K562 (cell line): ENCODE measurements around the gene MFSD12. TPM values are rescaled to one million over a fixed set of nuclear protein-coding genes. Genes with fewer than 3 reads are reported as not detected.

Experiments
- BHLHE40 ChIP-seq: IDR thresholded peaks from 2 replicates; pipeline ENCODE4 v1.6.1; 2011; ENCODE audit warnings: low read length, improper control_type of control experiment
- BRD4 ChIP-seq: fragments of 200-600 bp; sonication (generic); IDR thresholded peaks from 2 replicates; pipeline ENCODE4 v1.6.1; 2017; ENCODE audit warnings: inconsistent platforms
- BRF1 ChIP-seq: IDR thresholded peaks from 3 replicates; pipeline ENCODE4 v1.6.1; 2011; ENCODE audit warnings: borderline replicate concordance, mild to moderate bottlenecking; ENCODE audit not compliant: insufficient read length; ENCODE audit errors: extremely low read depth
- DPF2 ChIP-seq: fragments of 450-650 bp; IDR thresholded peaks from 2 replicates; pipeline ENCODE4 v1.6.1; 2016
- ETS2 ChIP-seq: IDR thresholded peaks from 2 replicates; pipeline ENCODE4 v1.6.1; 2016; ENCODE audit warnings: borderline replicate concordance, missing genetic modification characterization, mild to moderate bottlenecking, moderate library complexity, missing compliant biosample characterization; ENCODE audit not compliant: poor library complexity, severe bottlenecking
- FOXJ2 ChIP-seq: fragments of 200-800 bp; sonication (Bioruptor generic); IDR thresholded peaks from 2 replicates; pipeline ENCODE4 v1.6.1; 2016; ENCODE audit warnings: missing genetic modification characterization, missing compliant biosample characterization
- FOXK1 ChIP-seq: sonication (generic); formaldehyde crosslinking; IDR thresholded peaks from 2 replicates; pipeline ENCODE4 v1.8.0; 2022; ENCODE audit warnings: missing genetic modification reagents, mild to moderate bottlenecking, borderline replicate concordance
- FOXK2 ChIP-seq, 2 experiments: fragments of 450-650 bp; IDR thresholded peaks in 1 of 2; conservative IDR thresholded peaks in 1 of 2; 2 replicates each; pipeline ENCODE4 v1.6.1; 2016; ENCODE audit warnings: low read depth in 2 of 2, mild to moderate bottlenecking in 1 of 2
- FOXP1 ChIP-seq: sonication (generic); formaldehyde crosslinking; IDR thresholded peaks from 2 replicates; pipeline ENCODE4 v1.8.0; 2022; ENCODE audit warnings: mild to moderate bottlenecking, missing genetic modification reagents
- HMGN3 ChIP-seq: IDR thresholded peaks from 2 replicates; pipeline ENCODE4 v1.6.1; 2011; ENCODE audit warnings: borderline replicate concordance, low read depth, mild to moderate bottlenecking, mixed read lengths, low read length; ENCODE audit not compliant: insufficient read length; ENCODE audit errors: extremely low read depth
- KAT8 ChIP-seq: fragments of 450-650 bp; IDR thresholded peaks from 2 replicates; pipeline ENCODE4 v1.6.1; 2016; ENCODE audit warnings: low read depth, mild to moderate bottlenecking
- NEUROD1 ChIP-seq: fragments of 150-350 bp; IDR thresholded peaks from 2 replicates; pipeline ENCODE4 v1.6.1; 2014; ENCODE audit warnings: borderline replicate concordance, low read length, low read depth; ENCODE audit not compliant: partially characterized antibody
- NR4A1 ChIP-seq, 2 experiments: fragments of 250-450 bp in 1 of 2; fragments of 450-650 bp in 1 of 2; sonication (Bioruptor Pico) in 1 of 2; IDR thresholded peaks; 2 replicates each; pipeline versions ENCODE4 v1.4.0 to v1.6.1; 2016 to 2020; ENCODE audit warnings: mild to moderate bottlenecking in 2 of 2, missing compliant biosample characterization in 1 of 2, missing genetic modification characterization in 1 of 2, moderate library complexity in 1 of 2
- NRF1 ChIP-seq, 2 experiments: fragments of 450-650 bp; IDR thresholded peaks in 1 of 2; conservative IDR thresholded peaks in 1 of 2; 2 replicates each; pipeline ENCODE4 v1.6.1; 2014; ENCODE audit warnings: mild to moderate bottlenecking in 2 of 2
- POLR2B ChIP-seq: fragments of 450-650 bp; IDR thresholded peaks from 2 replicates; pipeline ENCODE4 v1.6.1; 2018; ENCODE audit warnings: low read depth; ENCODE audit not compliant: partially characterized antibody
- POLR3A ChIP-seq: IDR thresholded peaks from 2 replicates; pipeline ENCODE4 v1.6.1; 2011; ENCODE audit warnings: borderline replicate concordance, mild to moderate bottlenecking, moderate library complexity; ENCODE audit not compliant: insufficient read length, insufficient read depth; ENCODE audit errors: extremely low read depth
- SMARCE1 ChIP-seq: fragments of 450-650 bp; IDR thresholded peaks from 2 replicates; pipeline ENCODE4 v1.7.1; 2016; ENCODE audit warnings: mild to moderate bottlenecking
- SRSF1 ChIP-seq: fragments of 200-400 bp; formaldehyde crosslinking; IDR thresholded peaks from 2 replicates; pipeline ENCODE4 v1.6.1; 2017; ENCODE audit warnings: mild to moderate bottlenecking, low read depth, low read length, moderate library complexity
- ZNF253 ChIP-seq: fragments of 250-450 bp; sonication (Bioruptor Pico); conservative IDR thresholded peaks from 2 replicates; pipeline ENCODE4 v1.6.1; 2021; ENCODE audit warnings: mild to moderate bottlenecking
- ZNF347 ChIP-seq: fragments of 450-650 bp; formaldehyde crosslinking; IDR thresholded peaks from 2 replicates; pipeline ENCODE4 v1.4.0; 2020; ENCODE audit warnings: low read depth, mild to moderate bottlenecking, moderate library complexity
- ZNF584 ChIP-seq: fragments of 200-800 bp; sonication (Bioruptor generic); IDR thresholded peaks from 2 replicates; pipeline ENCODE4 v1.6.1; 2016; ENCODE audit warnings: low read depth, mild to moderate bottlenecking, missing genetic modification characterization, missing compliant biosample characterization
- ZNF785 ChIP-seq: fragments of 250-450 bp; sonication (Bioruptor Pico); IDR thresholded peaks from 2 replicates; pipeline ENCODE4 v1.4.0; 2020; ENCODE audit warnings: mild to moderate bottlenecking
- ZNF79 ChIP-seq: fragments of 250-450 bp; sonication (Bioruptor Pico); IDR thresholded peaks from 2 replicates; pipeline ENCODE4 v1.4.0; 2020; ENCODE audit warnings: low read depth, mild to moderate bottlenecking, moderate library complexity
- polyA plus RNA-seq, 8 experiments: library from polyadenylated mRNA; depleted of rRNA in 4 of 8; stranded (reverse) in 5 of 8; unstranded in 3 of 8; fragments of >200 nt; fragmentation: Nextera tagmentation in 2 of 8; fragmentation: Illumina TruSeq in 1 of 8; extraction: Ambion mirVana in 2 of 8; extraction: Trizol in 1 of 8; gene quantifications; 2 replicates each; pipeline versions ENCODE4 v1.2.1 to v1.2.3, GENCODE V29; 2011 to 2014; ENCODE audit warnings: inconsistent platforms in 1 of 8, missing spikeins in 1 of 8
- total RNA-seq, 7 experiments: library from RNA; depleted of rRNA in 6 of 7; stranded (reverse); fragments of >200 nt in 6 of 7; fragmentation: Illumina TruSeq in 2 of 7; extraction: Trizol in 2 of 7; gene quantifications; 2 replicates each; pipeline versions ENCODE4 v1.2.1 to v1.2.3, GENCODE V29; 2011 to 2021; ENCODE audit warnings: low replicate concordance in 1 of 7
- TF ChIP-seq, protein P1 (sequence below): fragments of 450-650 bp; IDR thresholded peaks from 2 replicates; pipeline ENCODE4 v1.6.1; 2016
- TF ChIP-seq, protein P2 (sequence below): sonication (generic); formaldehyde crosslinking; IDR thresholded peaks from 2 replicates; pipeline ENCODE4 v1.8.0; 2022; ENCODE audit warnings: mild to moderate bottlenecking, missing genetic modification reagents

MFSD12 gene
- total and polyA plus RNA-seq, 9 of the 15 experiments (the other 6 are each of a cell fraction or from before 2014, with no cell fraction given): 0.69 to 112 (median 31.8) TPM

DNA sequence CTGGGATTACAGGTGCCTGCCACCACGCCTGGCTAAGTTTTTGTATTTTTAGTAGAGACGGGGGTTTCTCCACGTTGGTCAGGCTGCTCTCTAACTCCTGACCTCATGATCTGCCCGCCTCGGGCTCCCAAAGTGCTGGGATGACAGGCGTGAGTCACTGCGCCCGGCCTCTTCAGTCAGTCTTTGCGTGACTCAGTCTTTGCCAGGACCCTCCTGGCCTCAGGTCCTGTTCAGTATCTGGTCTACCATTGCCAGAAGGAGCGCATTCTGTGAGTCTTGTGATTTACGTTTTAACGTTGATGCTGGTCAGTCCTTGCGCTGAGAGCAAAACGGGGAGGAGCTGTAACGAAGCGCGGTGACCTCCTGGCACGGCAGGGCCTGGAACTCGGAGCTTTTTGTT lies 7.8 kb upstream of the MFSD12 start (continued):
- TF ChIP-seq ZNF785 (CRISPR knock-in tag): no peak
- TF ChIP-seq FOXJ2 (tag): no peak
- no peak for TF ChIP-seq FOXP1
- TF ChIP-seq ZNF79: no peak
- TF ChIP-seq FOXK2 (conservative IDR thresholded peaks at IDR 0.05 in 1 of 2, IDR thresholded peaks at IDR 0.05 in 1 of 2; ENCODE audit: low read depth in 2 of 2): no peak
- TF ChIP-seq BHLHE40: 0 out of 2 replicates have a peak, but pooled peaks have one; percentile 16
- 0 out of 2 replicates have a peak, but pooled peaks have one; percentile 43 for TF ChIP-seq DPF2
- TF ChIP-seq HMGN3: no peak
- no peak for TF ChIP-seq ZNF584 (CRISPR knock-in tag)
- no peak for TF ChIP-seq BRD4
- TF ChIP-seq BRF1: no peak
- TF ChIP-seq NEUROD1: no peak
- no peak for TF ChIP-seq ZNF253 (CRISPR knock-in tag)
- TF ChIP-seq, protein P1, sequence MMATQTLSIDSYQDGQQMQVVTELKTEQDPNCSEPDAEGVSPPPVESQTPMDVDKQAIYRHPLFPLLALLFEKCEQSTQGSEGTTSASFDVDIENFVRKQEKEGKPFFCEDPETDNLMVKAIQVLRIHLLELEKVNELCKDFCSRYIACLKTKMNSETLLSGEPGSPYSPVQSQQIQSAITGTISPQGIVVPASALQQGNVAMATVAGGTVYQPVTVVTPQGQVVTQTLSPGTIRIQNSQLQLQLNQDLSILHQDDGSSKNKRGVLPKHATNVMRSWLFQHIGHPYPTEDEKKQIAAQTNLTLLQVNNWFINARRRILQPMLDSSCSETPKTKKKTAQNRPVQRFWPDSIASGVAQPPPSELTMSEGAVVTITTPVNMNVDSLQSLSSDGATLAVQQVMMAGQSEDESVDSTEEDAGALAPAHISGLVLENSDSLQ: peak; percentile 52; the same call in 1 of the 2 replicates
- TF ChIP-seq POLR2B: no peak
- peak in 1 of 2 experiments; percentile 28; a peak in 1 of 4 replicates for TF ChIP-seq NRF1 (conservative IDR thresholded peaks at IDR 0.05 in 1 of 2, IDR thresholded peaks at IDR 0.05 in 1 of 2)
- TF ChIP-seq SMARCE1: peak; percentile 49; the same call in 1 of the 2 replicates
- no peak for TF ChIP-seq KAT8
- no peak for TF ChIP-seq ETS2 (tag)
- no peak for TF ChIP-seq SRSF1
- TF ChIP-seq ZNF347 (CRISPR knock-in tag): no peak
- no peak for TF ChIP-seq NR4A1 (CRISPR knock-in tag; IDR thresholded peaks at IDR 0.05)
- TF ChIP-seq NR4A1 (tag; IDR thresholded peaks at IDR 0.05): no peak
- TF ChIP-seq FOXK1 (CRISPR knock-in tag): no peak
- no peak for TF ChIP-seq POLR3A
- TF ChIP-seq, protein P2, sequence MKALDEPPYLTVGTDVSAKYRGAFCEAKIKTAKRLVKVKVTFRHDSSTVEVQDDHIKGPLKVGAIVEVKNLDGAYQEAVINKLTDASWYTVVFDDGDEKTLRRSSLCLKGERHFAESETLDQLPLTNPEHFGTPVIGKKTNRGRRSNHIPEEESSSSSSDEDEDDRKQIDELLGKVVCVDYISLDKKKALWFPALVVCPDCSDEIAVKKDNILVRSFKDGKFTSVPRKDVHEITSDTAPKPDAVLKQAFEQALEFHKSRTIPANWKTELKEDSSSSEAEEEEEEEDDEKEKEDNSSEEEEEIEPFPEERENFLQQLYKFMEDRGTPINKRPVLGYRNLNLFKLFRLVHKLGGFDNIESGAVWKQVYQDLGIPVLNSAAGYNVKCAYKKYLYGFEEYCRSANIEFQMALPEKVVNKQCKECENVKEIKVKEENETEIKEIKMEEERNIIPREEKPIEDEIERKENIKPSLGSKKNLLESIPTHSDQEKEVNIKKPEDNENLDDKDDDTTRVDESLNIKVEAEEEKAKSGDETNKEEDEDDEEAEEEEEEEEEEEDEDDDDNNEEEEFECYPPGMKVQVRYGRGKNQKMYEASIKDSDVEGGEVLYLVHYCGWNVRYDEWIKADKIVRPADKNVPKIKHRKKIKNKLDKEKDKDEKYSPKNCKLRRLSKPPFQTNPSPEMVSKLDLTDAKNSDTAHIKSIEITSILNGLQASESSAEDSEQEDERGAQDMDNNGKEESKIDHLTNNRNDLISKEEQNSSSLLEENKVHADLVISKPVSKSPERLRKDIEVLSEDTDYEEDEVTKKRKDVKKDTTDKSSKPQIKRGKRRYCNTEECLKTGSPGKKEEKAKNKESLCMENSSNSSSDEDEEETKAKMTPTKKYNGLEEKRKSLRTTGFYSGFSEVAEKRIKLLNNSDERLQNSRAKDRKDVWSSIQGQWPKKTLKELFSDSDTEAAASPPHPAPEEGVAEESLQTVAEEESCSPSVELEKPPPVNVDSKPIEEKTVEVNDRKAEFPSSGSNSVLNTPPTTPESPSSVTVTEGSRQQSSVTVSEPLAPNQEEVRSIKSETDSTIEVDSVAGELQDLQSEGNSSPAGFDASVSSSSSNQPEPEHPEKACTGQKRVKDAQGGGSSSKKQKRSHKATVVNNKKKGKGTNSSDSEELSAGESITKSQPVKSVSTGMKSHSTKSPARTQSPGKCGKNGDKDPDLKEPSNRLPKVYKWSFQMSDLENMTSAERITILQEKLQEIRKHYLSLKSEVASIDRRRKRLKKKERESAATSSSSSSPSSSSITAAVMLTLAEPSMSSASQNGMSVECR (CRISPR knock-in tag): no peak
